ENCODE measurements around the gene FARSA. TPM values are rescaled to one million over a fixed set of nuclear protein-coding genes. Genes with fewer than 3 reads are reported as not detected.

FARSA gene
- total and polyA plus RNA-seq, 2 experiments from 2014 or later = 33.5 to 79.9 TPM

DNA sequence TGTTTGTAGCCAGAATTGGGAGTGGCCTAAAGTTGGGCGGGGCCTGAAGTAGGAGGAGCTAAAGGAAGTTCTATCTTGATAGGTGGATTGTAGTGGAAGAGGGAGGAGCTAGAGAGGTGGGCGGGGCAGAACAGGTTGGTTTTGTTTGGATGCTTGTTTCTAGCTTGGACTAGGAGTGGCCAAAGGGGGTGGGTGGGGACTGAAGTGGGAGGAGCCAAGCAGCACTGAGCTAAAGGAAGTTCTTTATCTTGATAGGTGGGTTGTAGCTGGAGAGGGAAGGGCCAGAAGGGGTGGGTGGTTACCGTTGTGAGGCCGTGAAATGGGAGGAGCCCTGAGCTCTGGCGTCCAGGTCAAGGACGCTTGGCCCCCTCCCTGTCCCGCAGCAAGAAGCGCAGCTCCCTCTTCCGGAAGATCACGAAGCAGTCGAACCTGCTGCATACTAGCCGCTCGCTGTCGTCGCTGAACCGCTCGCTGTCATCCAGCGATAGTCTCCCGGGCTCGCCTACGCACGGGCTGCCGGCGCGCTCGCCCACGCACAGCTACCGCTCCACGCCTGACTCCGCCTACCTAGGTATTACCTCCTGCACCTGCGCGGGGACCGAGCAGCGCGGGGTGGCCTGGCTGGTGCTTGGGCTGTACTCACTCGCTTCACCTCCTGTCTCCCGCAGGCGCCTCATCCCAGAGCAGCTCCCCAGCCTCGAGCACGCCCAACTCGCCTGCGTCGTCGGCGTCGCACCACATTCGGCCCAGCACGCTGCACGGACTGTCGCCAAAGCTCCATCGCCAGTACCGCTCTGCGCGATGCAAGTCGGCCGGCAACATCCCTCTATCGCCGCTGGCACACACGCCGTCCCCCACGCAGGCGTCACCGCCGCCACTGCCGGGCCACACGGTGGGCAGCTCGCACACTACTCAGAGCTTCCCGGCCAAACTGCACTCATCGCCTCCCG, 60.3 kb downstream of the FARSA start:
- Histone ChIP-seq H3F3A (ENCODE audit: insufficient read depth) (no peaks in the 10 kb centered on the region), H3K4me2 (ENCODE audit: unreplicated experiment) (no peak overlapping the region), H4K20me1 (ENCODE audit: insufficient read depth) (no peaks in the 10 kb centered on the region), H3K4me1 (ENCODE audit: insufficient read depth) (no peaks in the 10 kb centered on the region), H3K27ac (no peak overlapping the region), H3K9ac (no peak overlapping the region), H2AFZ (no peak overlapping the region), H3K9me2 (ENCODE audit: insufficient read depth) (no peaks in the 10 kb centered on the region), H3K4me3 (no peak overlapping the region), H3K27me3 (replicated peaks; ENCODE audit: insufficient read depth) (no peaks in the 10 kb centered on the region), H3K79me2 (ENCODE audit: insufficient read depth) (no peaks in the 10 kb centered on the region), H3K9me3 (ENCODE audit: low read depth) (no peaks in the 10 kb centered on the region), H3K36me3 (ENCODE audit: low read depth) (no peaks in the 10 kb centered on the region)
- in situ Hi-C loops (cut with MboI) = no loop called here
- TF ChIP-seq EZH2phosphoT487 (IDR thresholded peaks at IDR 0.05; ENCODE audit: insufficient read depth, low read depth) (no peak), EZH2 (IDR thresholded peaks at IDR 0.05; ENCODE audit: insufficient read depth, poor library complexity, severe bottlenecking) (no peak)
- 86 to 91% methylated on average over 60 to 70 of the region's 70 CpGs for WGBS, 2 experiments (ENCODE audit: low coverage in 1 of 2, low lambda C conversion rate in 2 of 2, missing lambda C conversion rate in 2 of 2)
- DNase-seq = peak; percentile 57

Small RNA genes lying within 50 kb of the gene (microRNA-seq; reads per million reads assigned to microRNA genes)
- not detected for gene MIR5695 (ENCODE audit: borderline number of aligned reads)
- 2.0 reads per million for gene MIR6515 (ENCODE audit: borderline number of aligned reads)

Small RNA genes lying within 50 kb of the gene (small RNA-seq; reads per million reads assigned to genes)
- gene MIR5695 (ENCODE audit: low read depth, low replicate concordance) (not detected), gene MIR6515 (ENCODE audit: low read depth, low replicate concordance) (not detected)

Other genes with a start within 250 kb of the FARSA start
- gene GNG14, start 245.7 kb downstream of the FARSA start, total RNA-seq (2014; rRNA removed; shearing (Covaris generic)) = not detected in 2 replicates
- not detected in 2 replicates for gene GNG14, start 245.7 kb downstream of the FARSA start, polyA plus RNA-seq (2016; fragmentation: Nextera tagmentation; extraction: Ambion mirVana)
- gene FBXW9, start 237.1 kb downstream of the FARSA start, total RNA-seq (2014; rRNA removed; shearing (Covaris generic)) = 13.8 and 22.3 TPM in 2 replicates
- gene FBXW9, start 237.1 kb downstream of the FARSA start, polyA plus RNA-seq (2016; fragmentation: Nextera tagmentation; extraction: Ambion mirVana) = 14.2 TPM in 2 replicates
- gene TNPO2, start 209.8 kb downstream of the FARSA start, total RNA-seq (2014; rRNA removed; shearing (Covaris generic)) = 30.9 and 34.3 TPM in 2 replicates
- 13.2 and 13.3 TPM in 2 replicates for gene TNPO2, start 209.8 kb downstream of the FARSA start, polyA plus RNA-seq (2016; fragmentation: Nextera tagmentation; extraction: Ambion mirVana)
- 202 and 210 TPM in 2 replicates for gene TRIR, start 199.0 kb downstream of the FARSA start, total RNA-seq (2014; rRNA removed; shearing (Covaris generic))
- gene TRIR, start 199.0 kb downstream of the FARSA start, polyA plus RNA-seq (2016; fragmentation: Nextera tagmentation; extraction: Ambion mirVana) = 162 and 170 TPM in 2 replicates
- gene GET3, start 196.2 kb downstream of the FARSA start, total RNA-seq (2014; rRNA removed; shearing (Covaris generic)) = 81.3 and 110 TPM in 2 replicates
- gene GET3, start 196.2 kb downstream of the FARSA start, polyA plus RNA-seq (2016; fragmentation: Nextera tagmentation; extraction: Ambion mirVana) = 106 and 111 TPM in 2 replicates
- not detected in 2 replicates for gene BEST2, start 181.9 kb downstream of the FARSA start, total RNA-seq (2014; rRNA removed; shearing (Covaris generic))
- gene BEST2, start 181.9 kb downstream of the FARSA start, polyA plus RNA-seq (2016; fragmentation: Nextera tagmentation; extraction: Ambion mirVana) = not detected in 2 replicates
- 17.1 TPM in 2 replicates for gene HOOK2, start 158.2 kb downstream of the FARSA start, total RNA-seq (2014; rRNA removed; shearing (Covaris generic))
- gene HOOK2, start 158.2 kb downstream of the FARSA start, polyA plus RNA-seq (2016; fragmentation: Nextera tagmentation; extraction: Ambion mirVana) = 11.8 and 12.4 TPM in 2 replicates
- gene JUNB, start 142.2 kb downstream of the FARSA start, total RNA-seq (2014; rRNA removed; shearing (Covaris generic)) = 159 and 195 TPM in 2 replicates
- 95.1 and 96.2 TPM in 2 replicates for gene JUNB, start 142.2 kb downstream of the FARSA start, polyA plus RNA-seq (2016; fragmentation: Nextera tagmentation; extraction: Ambion mirVana)
- 230 TPM in 2 replicates for gene PRDX2, start 131.9 kb downstream of the FARSA start, total RNA-seq (2014; rRNA removed; shearing (Covaris generic))
- gene PRDX2, start 131.9 kb downstream of the FARSA start, polyA plus RNA-seq (2016; fragmentation: Nextera tagmentation; extraction: Ambion mirVana) = 252 TPM in 2 replicates
- gene THSD8, start 131.6 kb downstream of the FARSA start, total RNA-seq (2014; rRNA removed; shearing (Covaris generic)) = not detected in 2 replicates
- 10.8 and 12.5 TPM in 2 replicates for gene THSD8, start 131.6 kb downstream of the FARSA start, polyA plus RNA-seq (2016; fragmentation: Nextera tagmentation; extraction: Ambion mirVana)
- 8.2 and 16.9 TPM in 2 replicates for gene RNASEH2A, start 127.1 kb downstream of the FARSA start, total RNA-seq (2014; rRNA removed; shearing (Covaris generic))
- 23.8 and 32.3 TPM in 2 replicates for gene RNASEH2A, start 127.1 kb downstream of the FARSA start, polyA plus RNA-seq (2016; fragmentation: Nextera tagmentation; extraction: Ambion mirVana)
- gene RTBDN, start 99.1 kb downstream of the FARSA start, total RNA-seq (2014; rRNA removed; shearing (Covaris generic)) = not detected in 2 replicates
- gene RTBDN, start 99.1 kb downstream of the FARSA start, polyA plus RNA-seq (2016; fragmentation: Nextera tagmentation; extraction: Ambion mirVana) = not detected in 2 replicates
- 1.8 TPM in 1 of 2 replicates, not detected in the other for gene MAST1, start 95.2 kb downstream of the FARSA start, total RNA-seq (2014; rRNA removed; shearing (Covaris generic))
- gene MAST1, start 95.2 kb downstream of the FARSA start, polyA plus RNA-seq (2016; fragmentation: Nextera tagmentation; extraction: Ambion mirVana) = 0.24 TPM in 1 of 2 replicates, not detected in the other
- 35.4 and 40.9 TPM in 2 replicates for gene DNASE2, start 52.3 kb downstream of the FARSA start, total RNA-seq (2014; rRNA removed; shearing (Covaris generic))
- 51.7 and 52.4 TPM in 2 replicates for gene DNASE2, start 52.3 kb downstream of the FARSA start, polyA plus RNA-seq (2016; fragmentation: Nextera tagmentation; extraction: Ambion mirVana)
- 0.11 TPM in 1 of 2 replicates, not detected in the other for gene KLF1, start 46.5 kb downstream of the FARSA start, total RNA-seq (2014; rRNA removed; shearing (Covaris generic))
- not detected in 2 replicates for gene KLF1, start 46.5 kb downstream of the FARSA start, polyA plus RNA-seq (2016; fragmentation: Nextera tagmentation; extraction: Ambion mirVana)
- gene GCDH, start 42.6 kb downstream of the FARSA start, total RNA-seq (2014; rRNA removed; shearing (Covaris generic)) = 22.5 and 30.0 TPM in 2 replicates
- gene GCDH, start 42.6 kb downstream of the FARSA start, polyA plus RNA-seq (2016; fragmentation: Nextera tagmentation; extraction: Ambion mirVana) = 20.0 and 20.7 TPM in 2 replicates
- gene SYCE2, start 14.4 kb downstream of the FARSA start, total RNA-seq (2014; rRNA removed; shearing (Covaris generic)) = 0.25 TPM in 1 of 2 replicates, not detected in the other
- gene SYCE2, start 14.4 kb downstream of the FARSA start, polyA plus RNA-seq (2016; fragmentation: Nextera tagmentation; extraction: Ambion mirVana) = 0.49 and 0.56 TPM in 2 replicates
- gene CALR, start 4.9 kb upstream of the FARSA start, total RNA-seq (2014; rRNA removed; shearing (Covaris generic)) = 1,238 and 1,432 TPM in 2 replicates
- 1,015 and 1,067 TPM in 2 replicates for gene CALR, start 4.9 kb upstream of the FARSA start, polyA plus RNA-seq (2016; fragmentation: Nextera tagmentation; extraction: Ambion mirVana)
- 88.5 and 107 TPM in 2 replicates for gene RAD23A, start 12.2 kb upstream of the FARSA start, total RNA-seq (2014; rRNA removed; shearing (Covaris generic))
- 177 and 182 TPM in 2 replicates for gene RAD23A, start 12.2 kb upstream of the FARSA start, polyA plus RNA-seq (2016; fragmentation: Nextera tagmentation; extraction: Ambion mirVana)
- gene GADD45GIP1, start 23.5 kb upstream of the FARSA start, total RNA-seq (2014; rRNA removed; shearing (Covaris generic)) = 41.6 and 48.4 TPM in 2 replicates
- gene GADD45GIP1, start 23.5 kb upstream of the FARSA start, polyA plus RNA-seq (2016; fragmentation: Nextera tagmentation; extraction: Ambion mirVana) = 132 and 136 TPM in 2 replicates
- not detected in 2 replicates for gene DAND5, start 35.9 kb upstream of the FARSA start, total RNA-seq (2014; rRNA removed; shearing (Covaris generic))
- gene DAND5, start 35.9 kb upstream of the FARSA start, polyA plus RNA-seq (2016; fragmentation: Nextera tagmentation; extraction: Ambion mirVana) = not detected in 2 replicates
- 71.0 and 81.4 TPM in 2 replicates for gene NFIX, start 61.8 kb upstream of the FARSA start, total RNA-seq (2014; rRNA removed; shearing (Covaris generic))
- 59.2 and 60.8 TPM in 2 replicates for gene NFIX, start 61.8 kb upstream of the FARSA start, polyA plus RNA-seq (2016; fragmentation: Nextera tagmentation; extraction: Ambion mirVana)
- not detected in 2 replicates for gene LYL1, start 169.1 kb upstream of the FARSA start, total RNA-seq (2014; rRNA removed; shearing (Covaris generic))
- 0.18 TPM in 1 of 2 replicates, not detected in the other for gene LYL1, start 169.1 kb upstream of the FARSA start, polyA plus RNA-seq (2016; fragmentation: Nextera tagmentation; extraction: Ambion mirVana)
- gene TRMT1, start 183.0 kb upstream of the FARSA start, total RNA-seq (2014; rRNA removed; shearing (Covaris generic)) = 30.4 and 33.0 TPM in 2 replicates
- gene TRMT1, start 183.0 kb upstream of the FARSA start, polyA plus RNA-seq (2016; fragmentation: Nextera tagmentation; extraction: Ambion mirVana) = 27.0 and 31.8 TPM in 2 replicates
- 104 and 105 TPM in 2 replicates for gene NACC1, start 184.6 kb upstream of the FARSA start, total RNA-seq (2014; rRNA removed; shearing (Covaris generic))
- gene NACC1, start 184.6 kb upstream of the FARSA start, polyA plus RNA-seq (2016; fragmentation: Nextera tagmentation; extraction: Ambion mirVana) = 1.4 and 2.6 TPM in 2 replicates
- 56.4 and 80.5 TPM in 2 replicates for gene STX10, start 216.7 kb upstream of the FARSA start, total RNA-seq (2014; rRNA removed; shearing (Covaris generic))
- 55.6 and 62.4 TPM in 2 replicates for gene STX10, start 216.7 kb upstream of the FARSA start, polyA plus RNA-seq (2016; fragmentation: Nextera tagmentation; extraction: Ambion mirVana)
- 27.8 and 30.4 TPM in 2 replicates for gene IER2, start 216.7 kb upstream of the FARSA start, total RNA-seq (2014; rRNA removed; shearing (Covaris generic))
- gene IER2, start 216.7 kb upstream of the FARSA start, polyA plus RNA-seq (2016; fragmentation: Nextera tagmentation; extraction: Ambion mirVana) = 84.0 and 88.6 TPM in 2 replicates

All from GM23248 (cell line).